ENCODE results near the gene ACER3. TPM values are rescaled to one million over a fixed set of nuclear protein-coding genes. Genes with fewer than 3 reads are reported as not detected.
A peak's percentile ranks its signal among the peaks of the same experiment; 100 is the strongest.

Gene ACER3
- polyA plus RNA-seq, 3 donors = 22.9 to 45.4 (median 23.6) TPM

- Histone ChIP-seq H3K4me2 (replicated peaks; ENCODE audit: extremely low read depth, low read length, poor library complexity, severe bottlenecking) (peak overlapping the region; percentile 90), H3K27ac (ENCODE audit: low read depth in 1 of 2, low read length in 2 of 2) (peak overlapping the region; percentile 52 to 56)
- DNase-seq = peak; percentile 86 to 92 (median 90)
These were observed 2.6 kb downstream of the ACER3 start for GRCh38 chr11:76863196-76863777.

More at GRCh38 chr11:76863196-76863777, 2.6 kb downstream of the ACER3 start:
- TF ChIP-seq CTCF (IDR thresholded peaks at IDR 0.05) = no peak
- WGBS (ENCODE audit: insufficient coverage) = 11% methylated on average over 1 of the region's 3 CpGs
- Histone ChIP-seq H3K9me3 (replicated peaks in 1 of 2; ENCODE audit: control insufficient read depth in 1 of 2, insufficient read depth in 1 of 2, low read length in 2 of 2) (no peaks in the 10 kb centered on the region), H2AFZ (ENCODE audit: insufficient read depth, low read depth, low read length, poor library complexity, severe bottlenecking) (no peak overlapping the region), H3K4me3 (replicated peaks in 1 of 3; ENCODE audit: low read depth in 2 of 3, low read length in 3 of 3) (peak overlapping the region in 2 of 3 experiments; percentile 26 to 97), H3K27me3 (ENCODE audit: control insufficient read depth in 2 of 2, insufficient read depth in 2 of 2, low read length in 2 of 2) (no peaks in the 10 kb centered on the region), H3K9ac (ENCODE audit: insufficient read depth, low read length, poor library complexity, severe bottlenecking) (no peak overlapping the region), H4K20me1 (ENCODE audit: insufficient read depth, low read length) (peaks cover 67% of the 10 kb centered on the region), H3K79me2 (ENCODE audit: insufficient read depth, low read length) (peaks cover 72% of the 10 kb centered on the region), H3K4me1 (ENCODE audit: control insufficient read depth in 1 of 2, insufficient read depth in 2 of 2, low read length in 2 of 2) (peaks cover 69 to 74% of the 10 kb centered on the region in 2 donors), H3K36me3 (replicated peaks in 1 of 2; ENCODE audit: control insufficient read depth in 1 of 2, insufficient read depth in 2 of 2, low read length in 2 of 2) (peaks cover 2 to 19% of the 10 kb centered on the region in 2 donors)
- H3K27me3 Mint-ChIP-seq (ENCODE audit: low read depth in 3 of 3) = no peaks in the 10 kb centered on the region
- peak overlapping the region; percentile 75 to 88 for H3K4me3 Mint-ChIP-seq
- intact Hi-C loops (cut with micrococcal nuclease) = loop anchor here (5.0 to 10.0 kb wide), 2 partner anchors 41 to 48 kb away; no protein-coding TSS in a partner anchor
- no peaks in the 10 kb centered on the region for H3K9me3 Mint-ChIP-seq
- H3K27ac Mint-ChIP-seq = peak overlapping the region; percentile 87 to 96 (median 93)
- H3K36me3 Mint-ChIP-seq = peaks cover 13 to 22% of the 10 kb centered on the region in 2 donors
- peaks cover 66% of the 10 kb centered on the region for H3K4me1 Mint-ChIP-seq

Measured in CD14-positive monocyte (primary cell).